GM12878 (cell line): ENCODE measurements around the gene PCDH1. TPM values are rescaled to one million over a fixed set of nuclear protein-coding genes. Genes with fewer than 3 reads are reported as not detected.

Source experiments
- ATAC-seq: fragments of 200-7000 bp; cut with Tn5 transposase; 3 replicates; pipeline ENCODE4 v1.9.1; 2020; ENCODE audit warnings: mild to moderate bottlenecking, moderate library complexity
- BruUV-seq: library from RNA; stranded (reverse); fragments of 400-500 nt; replicated peaks from 2 replicates; lab custom pipeline; 2021; lab: Mats Ljungman, UMichigan
- CTCF ChIA-PET: fragments of 300-600 bp; sonication (Branson Sonifier 250); formaldehyde crosslinking; extraction: SDS; loops from one replicate; lab custom pipeline; 2021; ENCODE audit warnings: inconsistent platforms; lab: Yijun Ruan, JAX
- POLR2A ChIA-PET: fragments of 350-600 bp; formaldehyde crosslinking; extraction: SDS; loops from one replicate; lab custom pipeline; 2021; ENCODE audit warnings: inconsistent platforms; lab: Charles Lee
- RAD21 ChIA-PET: fragments of 300-600 bp; sonication (Branson Sonifier 250); formaldehyde crosslinking; loops from one replicate; lab custom pipeline; 2023; ENCODE audit warnings: antibody characterized with exemption; ENCODE audit not compliant: unreplicated experiment; lab: Charles Lee
- SMC1A ChIA-PET: fragments of 300-600 bp; sonication (Branson Sonifier 250); formaldehyde crosslinking; loops from one replicate; lab custom pipeline; 2023; ENCODE audit not compliant: unreplicated experiment, uncharacterized antibody; lab: Charles Lee
- DNase-seq: peaks from one replicate; pipeline ENCODE4 v3.0.0-alpha.2; 2011; ENCODE audit warnings: low read depth, low spot score
- FAIRE-seq: peaks from 3 replicates; lab custom pipeline; 2011; peaks lifted over from hg19 to GRCh38; lab: Jason Lieb, UNC
- H2AFZ ChIP-seq: 2 replicates; pipeline ENCODE4 v1.6.0; 2011; ENCODE audit warnings: low read depth, low read length, control low read depth; ENCODE audit not compliant: control insufficient read depth
- H3K27ac ChIP-seq: 2 replicates; pipeline ENCODE4 v1.5.1; 2011; ENCODE audit warnings: control low read depth; ENCODE audit not compliant: control insufficient read depth, insufficient read depth
- H3K27me3 ChIP-seq, 2 experiments: replicated peaks in 1 of 2; 2 replicates each; pipeline versions ENCODE4 v1.6.0 to v1.6.1; 2011; ENCODE audit warnings: low read length in 1 of 2; ENCODE audit not compliant: control insufficient read depth in 2 of 2, insufficient read depth in 2 of 2
- H3K36me3 ChIP-seq, 2 experiments: 2 replicates each; pipeline ENCODE4 v1.5.1; 2011; ENCODE audit warnings: low read length in 1 of 2; ENCODE audit not compliant: control insufficient read depth in 2 of 2, insufficient read depth in 2 of 2
- H3K4me1 ChIP-seq: 2 replicates; pipeline ENCODE4 v1.6.1; 2011; ENCODE audit warnings: mild to moderate bottlenecking, low read length, moderate library complexity, mixed read lengths; ENCODE audit not compliant: control insufficient read depth, insufficient read depth
- H3K4me2 ChIP-seq: 2 replicates; pipeline ENCODE4 v1.6.0; 2011; ENCODE audit warnings: control low read depth; ENCODE audit not compliant: control insufficient read depth, insufficient read depth
- H3K4me3 ChIP-seq: fragments of 200-600 bp; sonication (generic); 2 replicates; pipeline ENCODE4 v1.5.1; 2016
- H3K79me2 ChIP-seq: 2 replicates; pipeline ENCODE4 v1.6.0; 2011; ENCODE audit warnings: low read length; ENCODE audit not compliant: control insufficient read depth, insufficient read depth
- H3K9ac ChIP-seq: 2 replicates; pipeline ENCODE4 v1.8.0; 2011; ENCODE audit warnings: low read length, control low read depth, mixed read lengths; ENCODE audit not compliant: control insufficient read depth, insufficient read depth
- H3K9me3 ChIP-seq: replicated peaks from 3 replicates; pipeline ENCODE4 v1.5.1; 2011; ENCODE audit warnings: mild to moderate bottlenecking, low read length; ENCODE audit not compliant: control insufficient read depth, insufficient read depth
- H4K20me1 ChIP-seq: 2 replicates; pipeline ENCODE4 v1.6.0; 2011; ENCODE audit not compliant: control insufficient read depth, insufficient read depth
- CHD4 ChIP-seq: fragments of 200-600 bp; sonication (generic); IDR thresholded peaks from 2 replicates; pipeline ENCODE4 v1.6.1; 2016; ENCODE audit warnings: mild to moderate bottlenecking
- EP300 ChIP-seq, 2 experiments: fragments of 150-350 bp in 1 of 2; IDR thresholded peaks; 2 replicates each; pipeline ENCODE4 v1.6.1; 2011 to 2012; ENCODE audit warnings: low read depth in 2 of 2, low read length in 2 of 2, borderline replicate concordance in 1 of 2, improper control_type of control experiment in 1 of 2, inconsistent platforms in 1 of 2; ENCODE audit not compliant: control insufficient read depth in 1 of 2
- ESRRA ChIP-seq: IDR thresholded peaks from 2 replicates; pipeline ENCODE4 v1.6.1; 2012; ENCODE audit warnings: mild to moderate bottlenecking, low read length, improper control_type of control experiment
- FOXK2 ChIP-seq: fragments of 450-650 bp; IDR thresholded peaks from 2 replicates; pipeline ENCODE4 v1.6.1; 2017; ENCODE audit warnings: mild to moderate bottlenecking, moderate library complexity
- HDGF ChIP-seq: fragments of 450-650 bp; IDR thresholded peaks from 2 replicates; pipeline ENCODE4 v1.6.1; 2016; ENCODE audit warnings: antibody characterized with exemption
- KDM1A ChIP-seq: fragments of 200-600 bp; sonication (generic); IDR thresholded peaks from 2 replicates; pipeline ENCODE4 v1.6.1; 2016; ENCODE audit warnings: borderline replicate concordance
- RUNX3 ChIP-seq: IDR thresholded peaks from 2 replicates; pipeline ENCODE4 v1.6.1; 2012; ENCODE audit warnings: low read length, inconsistent platforms
- SMAD1 ChIP-seq: fragments of 450-650 bp; IDR thresholded peaks from 2 replicates; pipeline ENCODE4 v1.6.1; 2018; ENCODE audit warnings: mild to moderate bottlenecking, low read depth; ENCODE audit not compliant: partially characterized antibody
- SUPT20H ChIP-seq: IDR thresholded peaks from 2 replicates; pipeline ENCODE4 v1.6.1; 2011; ENCODE audit warnings: low read depth, mild to moderate bottlenecking, low read length, moderate library complexity, borderline replicate concordance; ENCODE audit not compliant: control insufficient read depth
- WGBS: methylation state at CpG from one replicate; pipeline ENCODE4 v1.1.6; 2016; ENCODE audit warnings: low lambda C conversion rate; ENCODE audit not compliant: insufficient replicate concordance, insufficient coverage; ENCODE audit errors: missing lambda C conversion rate; 5-methylcytosine and 5-hydroxymethylcytosine counted together
- in situ Hi-C: fragments of 300-500 bp; cut with MboI; formaldehyde crosslinking; loops from 9 replicates; pipeline ENCODE4 v1.14.3; 2018; ENCODE audit warnings: mixed read lengths
- intact Hi-C: fragments of 100-400 bp; cut with micrococcal nuclease; formaldehyde crosslinking; loops from one replicate; pipeline ENCODE4 v1.14.2; 2022; ENCODE audit not compliant: unreplicated experiment
- polyA plus RNA-seq, 11 experiments: library from polyadenylated mRNA; depleted of rRNA in 4 of 11; unstranded in 6 of 11; stranded (reverse) in 5 of 11; fragments of >200 nt; fragmentation: Nextera tagmentation in 4 of 11; fragmentation: Illumina TruSeq in 1 of 11; extraction: Ambion mirVana in 4 of 11; extraction: Trizol in 1 of 11; gene quantifications; 1 replicate in 1 of 11; 2 replicates in 10 of 11; pipeline versions ENCODE4 v1.2.1 to v1.2.3, GENCODE V29; 2011 to 2016; ENCODE audit warnings: inconsistent platforms in 2 of 11, missing spikeins in 2 of 11, low read depth in 1 of 11
- total RNA-seq, 4 experiments: library from RNA; depleted of rRNA in 3 of 4; stranded (reverse); fragments of >200 nt in 3 of 4; fragmentation: Illumina TruSeq in 1 of 4; extraction: Trizol in 1 of 4; gene quantifications; 2 replicates each; pipeline versions ENCODE4 v1.2.1 to v1.2.3, GENCODE V29; 2013 to 2021
- TF ChIP-seq, protein P1 (sequence below): IDR thresholded peaks from 2 replicates; pipeline ENCODE4 v1.6.1; 2011; ENCODE audit warnings: low read depth, mild to moderate bottlenecking, low read length, moderate library complexity, borderline replicate concordance; ENCODE audit errors: extremely low read depth

Gene PCDH1
- total and polyA plus RNA-seq, 10 of the 15 experiments (the other 5 are each of a cell fraction or from before 2014, with no cell fraction given) = 0.07 to 0.36 (median 0.16) TPM; not detected in 7

GRCh38 chr5:141809380-141810096, 68.7 kb downstream of the PCDH1 start:
- ChIA-PET CTCF (no interaction called here), RAD21 (no interaction called here)

DNA sequence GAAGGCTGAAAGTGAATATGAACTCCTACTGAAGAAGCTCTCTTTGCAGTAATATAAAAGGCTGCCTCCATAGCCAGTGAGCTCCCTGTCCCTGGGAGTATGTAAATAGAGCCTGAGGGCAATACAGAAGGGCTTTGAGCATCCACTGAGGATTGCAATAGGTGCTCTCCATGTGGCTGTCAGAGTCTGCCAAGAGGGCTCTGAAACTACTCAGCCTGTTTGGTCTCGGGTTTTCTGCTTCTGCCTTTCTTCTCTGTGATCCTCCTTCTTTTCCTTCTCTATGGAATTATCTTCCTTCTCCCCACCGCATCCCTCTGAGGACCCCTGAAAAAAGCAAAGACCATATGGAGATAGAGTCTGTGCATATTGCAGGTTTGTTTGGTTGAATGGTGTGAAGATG, 69.4 kb downstream of the PCDH1 start:
- WGBS = 14% methylated on average over 2 of the region's 2 CpGs
- CTCF ChIA-PET = interaction anchor here (1.5 kb wide), 1 partner anchor 114 kb away, joined by 5 read pairs; no protein-coding TSS in a partner anchor

More at GRCh38 chr5:141809380-141810096, 68.7 kb downstream of the PCDH1 start:
- intact Hi-C loops = loop anchor here (5.0 kb wide), 1 partner anchor 68 kb away; the partner anchor contains the start of gene PCDH1
- Histone ChIP-seq H3K4me1 (no peaks in the 10 kb centered on the region), H3K79me2 (no peaks in the 10 kb centered on the region), H2AFZ (no peak overlapping the region), H3K27me3 (peaks cover 2 to 14% of the 10 kb centered on the region in 2 experiments), H3K4me2 (no peak overlapping the region), H3K4me3 (no peak overlapping the region), H4K20me1 (no peaks in the 10 kb centered on the region), H3K9me3 (no peaks in the 10 kb centered on the region)
- no TSS peak for BruUV-seq
- FAIRE-seq = no peak
- SMC1A ChIA-PET = no interaction called here
- DNase-seq = no peak
- no peak for ATAC-seq
- WGBS = 43% methylated on average over 15 of the region's 15 CpGs
- in situ Hi-C loops = no loop called here
- no peak for TF ChIP-seq CHD4
- no peak for TF ChIP-seq HDGF
- TF ChIP-seq, protein P1, sequence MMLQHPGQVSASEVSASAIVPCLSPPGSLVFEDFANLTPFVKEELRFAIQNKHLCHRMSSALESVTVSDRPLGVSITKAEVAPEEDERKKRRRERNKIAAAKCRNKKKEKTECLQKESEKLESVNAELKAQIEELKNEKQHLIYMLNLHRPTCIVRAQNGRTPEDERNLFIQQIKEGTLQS = no peak
- no peak for TF ChIP-seq FOXK2
- TF ChIP-seq ESRRA = no peak
- no peak for TF ChIP-seq SMAD1
- no peak for TF ChIP-seq SUPT20H
- TF ChIP-seq, all 136 proteins: peak for 0
- H3K27ac ChIP-seq = no peak overlapping the region
- no peak overlapping the region for H3K9ac ChIP-seq
- POLR2A ChIA-PET = no interaction called here
- no peaks in the 10 kb centered on the region; a peak in 1 of 4 replicates for H3K36me3 ChIP-seq

More for the DNA sequence above, 69.4 kb downstream of the PCDH1 start:
- POLR2A ChIA-PET = no interaction called here
- Histone ChIP-seq H2AFZ (no peak overlapping the region), H3K4me3 (no peak overlapping the region), H3K4me2 (no peak overlapping the region), H3K36me3 (no peaks in the 10 kb centered on the region; a peak in 1 of 4 replicates), H3K79me2 (no peaks in the 10 kb centered on the region), H3K9me3 (no peaks in the 10 kb centered on the region), H3K9ac (no peak overlapping the region), H3K27me3 (peaks cover 2 to 14% of the 10 kb centered on the region in 2 experiments), H4K20me1 (no peaks in the 10 kb centered on the region), H3K4me1 (no peaks in the 10 kb centered on the region), H3K27ac (no peak overlapping the region)
- FAIRE-seq (no peak), DNase-seq (no peak), ATAC-seq (no peak)
- SMC1A ChIA-PET = interaction anchor here (1.5 kb wide), 1 partner anchor 107 kb away, joined by 4 read pairs; no protein-coding TSS in a partner anchor
- BruUV-seq = no TSS peak
- in situ Hi-C loops (no loop called here), intact Hi-C loops (no loop called here)
- TF ChIP-seq EP300 (IDR thresholded peaks at IDR 0.05; ENCODE audit: borderline replicate concordance in 1 of 2, control insufficient read depth in 1 of 2, low read depth in 2 of 2, low read length in 2 of 2) (no peak), KDM1A (no peak), RUNX3 (no peak)
- RAD21 ChIA-PET = no interaction called here
